ENCODE measurements around the gene WIZ.

The WIZ gene

GRCh38 chr19:15427991-15428471 is 21.7 kb downstream of the WIZ start:
- TF ChIP-seq NFIC (IDR thresholded peaks at IDR 0.05): no peak
- TF ChIP-seq FOXM1 (IDR thresholded peaks at IDR 0.05; ENCODE audit: borderline replicate concordance, low read depth): no peak
- TF ChIP-seq TAF1 (IDR thresholded peaks at IDR 0.05; ENCODE audit: low read depth): no peak
- no peak for TF ChIP-seq USF1 (IDR thresholded peaks at IDR 0.05)

GRCh38 chr19:15427350-15427700 is 22.4 kb downstream of the WIZ start:
- TF ChIP-seq YY1 (IDR thresholded peaks at IDR 0.05; ENCODE audit: low read depth): no peak

- TF ChIP-seq REST (IDR thresholded peaks at IDR 0.05; ENCODE audit: low read depth): no peak
- no peak for TF ChIP-seq RAD21 (IDR thresholded peaks at IDR 0.05; ENCODE audit: low read depth)
- no peak for TF ChIP-seq EGR1 (IDR thresholded peaks at IDR 0.05)
- no peak for TF ChIP-seq ZBTB7A (IDR thresholded peaks at IDR 0.05; ENCODE audit: low read depth)
- TF ChIP-seq TEAD4 (IDR thresholded peaks at IDR 0.05): no peak
- no peak for TF ChIP-seq CEBPB (IDR thresholded peaks at IDR 0.05)
- TF ChIP-seq TAF1 (IDR thresholded peaks at IDR 0.05; ENCODE audit: low read depth): no peak
- TF ChIP-seq EP300 (IDR thresholded peaks at IDR 0.05; ENCODE audit: borderline replicate concordance): no peak
Observed at GRCh38 chr19:15426485-15427349, 23.0 kb downstream of the WIZ start.

- TF ChIP-seq TEAD4 (IDR thresholded peaks at IDR 0.05) (no peak), TAF1 (IDR thresholded peaks at IDR 0.05; ENCODE audit: low read depth) (no peak), ZBTB7A (IDR thresholded peaks at IDR 0.05; ENCODE audit: low read depth) (no peak), RAD21 (IDR thresholded peaks at IDR 0.05; ENCODE audit: low read depth) (no peak), TCF12 (IDR thresholded peaks at IDR 0.05; ENCODE audit: low read depth) (no peak), REST (IDR thresholded peaks at IDR 0.05; ENCODE audit: low read depth) (no peak), USF1 (IDR thresholded peaks at IDR 0.05) (no peak), EP300 (IDR thresholded peaks at IDR 0.05; ENCODE audit: borderline replicate concordance) (no peak), CREB1 (IDR thresholded peaks at IDR 0.05; ENCODE audit: low read depth) (no peak), CEBPB (IDR thresholded peaks at IDR 0.05) (no peak), NFIC (IDR thresholded peaks at IDR 0.05) (no peak), MAX (IDR thresholded peaks at IDR 0.05) (no peak), EGR1 (IDR thresholded peaks at IDR 0.05) (no peak)
Observed at GRCh38 chr19:15425321-15425950, 24.3 kb downstream of the WIZ start.

- TF ChIP-seq REST (IDR thresholded peaks at IDR 0.05; ENCODE audit: low read depth) (no peak), ZBTB7A (IDR thresholded peaks at IDR 0.05; ENCODE audit: low read depth) (no peak), YY1 (IDR thresholded peaks at IDR 0.05; ENCODE audit: low read depth) (no peak), NFIC (IDR thresholded peaks at IDR 0.05) (no peak), EGR1 (IDR thresholded peaks at IDR 0.05) (no peak), USF1 (IDR thresholded peaks at IDR 0.05) (no peak), TEAD4 (IDR thresholded peaks at IDR 0.05) (no peak), CEBPB (IDR thresholded peaks at IDR 0.05) (no peak)
Observed at GRCh38 chr19:15424692-15425272, 25.0 kb downstream of the WIZ start.
